Measurements from ENCODE around the gene FCER1G.
A peak's percentile ranks its signal among the peaks of the same experiment; 100 is the strongest.

Gene FCER1G

GRCh38 chr1:161215076-161215475 is at the start of gene FCER1G:
Gene FCER1G (plus strand): TSS chr1:161215295. CDS start chr1:161215322, 27 bp downstream.
- Histone ChIP-seq H3K4me3 (no peak within 1 kb of the TSS), H3K36me3 (replicated peaks) (peaks cover 44% of the 10 kb centered on the region)

GRCh38 chr1:161165742-161166668 is 49.1 kb upstream of the FCER1G start, which contains the start of gene PPOX:
Gene PPOX (plus strand): TSS chr1:161166426. CDS start chr1:161166848, 422 bp downstream.
- Histone ChIP-seq H3K27me3 (ENCODE audit: low read depth) (no peaks in the 10 kb centered on the region), H3K4me1 (peaks cover 7% of the 10 kb centered on the region), H3K9me3 (no peaks in the 10 kb centered on the region), H3K4me3 (peak within 1 kb of the TSS; percentile 53), H3K36me3 (replicated peaks) (peaks cover 37% of the 10 kb centered on the region)
- in situ Hi-C loops (cut with MboI; ENCODE audit: low sequenced_read_pairs): no loop called here
- DNase-seq (ENCODE audit: low spot score in 2 of 2): peak; percentile 97 to 99

More at GRCh38 chr1:161215076-161215475, at the start of gene FCER1G:
- H3K4me1 ChIP-seq: no peaks in the 10 kb centered on the region
- H3K9me3 ChIP-seq: no peaks in the 10 kb centered on the region
- no peaks in the 10 kb centered on the region for H3K27me3 ChIP-seq (ENCODE audit: low read depth)
- no peak for DNase-seq (ENCODE audit: low spot score in 2 of 2)
- in situ Hi-C loops (cut with MboI; ENCODE audit: low sequenced_read_pairs): no loop called here

- no peaks in the 10 kb centered on the region for H3K9me3 ChIP-seq
- in situ Hi-C loops (cut with MboI; ENCODE audit: low sequenced_read_pairs): no loop called here
- peak; percentile 63 to 72 for DNase-seq (ENCODE audit: low spot score in 2 of 2)
- peaks cover 43% of the 10 kb centered on the region for H3K36me3 ChIP-seq (replicated peaks)
- H3K27me3 ChIP-seq (ENCODE audit: low read depth): no peaks in the 10 kb centered on the region
- peak overlapping the region; percentile 53 for H3K4me3 ChIP-seq
- H3K4me1 ChIP-seq: peaks cover 7% of the 10 kb centered on the region
These were observed 48.2 kb upstream of the FCER1G start for GRCh38 chr1:161166669-161167548.

GRCh38 chr1:161168906-161169305 is 46.2 kb upstream of the FCER1G start:
- in situ Hi-C loops (cut with MboI; ENCODE audit: low sequenced_read_pairs): no loop called here
- H3K36me3 ChIP-seq (replicated peaks): peaks cover 55% of the 10 kb centered on the region
- H3K9me3 ChIP-seq: no peaks in the 10 kb centered on the region
- no peak overlapping the region for H3K4me3 ChIP-seq
- H3K27me3 ChIP-seq (ENCODE audit: low read depth): no peaks in the 10 kb centered on the region
- H3K4me1 ChIP-seq: peaks cover 7% of the 10 kb centered on the region
- no peak for DNase-seq (ENCODE audit: low spot score in 2 of 2)

- Histone ChIP-seq H3K9me3 (no peaks in the 10 kb centered on the region), H3K36me3 (replicated peaks) (peaks cover 54% of the 10 kb centered on the region), H3K27me3 (ENCODE audit: low read depth) (no peaks in the 10 kb centered on the region), H3K4me3 (no peak overlapping the region), H3K4me1 (peaks cover 4% of the 10 kb centered on the region; the same call in 1 of the 2 replicates)
- no peak for DNase-seq (ENCODE audit: low spot score in 2 of 2)
- in situ Hi-C loops (cut with MboI; ENCODE audit: low sequenced_read_pairs): no loop called here
These were observed 43.9 kb upstream of the FCER1G start for GRCh38 chr1:161171191-161171590.

GRCh38 chr1:161171696-161172095 is 43.4 kb upstream of the FCER1G start:
- in situ Hi-C loops (cut with MboI; ENCODE audit: low sequenced_read_pairs): no loop called here
- Histone ChIP-seq H3K4me1 (peaks cover 9% of the 10 kb centered on the region), H3K27me3 (ENCODE audit: low read depth) (no peaks in the 10 kb centered on the region), H3K9me3 (no peaks in the 10 kb centered on the region), H3K36me3 (replicated peaks) (peaks cover 54% of the 10 kb centered on the region), H3K4me3 (no peak overlapping the region)
- no peak for DNase-seq (ENCODE audit: low spot score in 2 of 2)

- peaks cover 54% of the 10 kb centered on the region for H3K36me3 ChIP-seq (replicated peaks)
These were observed 42.7 kb upstream of the FCER1G start for GRCh38 chr1:161172349-161172748.

GRCh38 chr1:161172776-161173376 is 42.2 kb upstream of the FCER1G start:
- H3K4me1 ChIP-seq: peaks cover 11% of the 10 kb centered on the region
- H3K9me3 ChIP-seq: no peaks in the 10 kb centered on the region
- H3K27me3 ChIP-seq (ENCODE audit: low read depth): no peaks in the 10 kb centered on the region
- in situ Hi-C loops (cut with MboI; ENCODE audit: low sequenced_read_pairs): no loop called here
- H3K4me3 ChIP-seq: no peak overlapping the region
- peaks cover 52% of the 10 kb centered on the region for H3K36me3 ChIP-seq (replicated peaks)
- no peak for DNase-seq (ENCODE audit: low spot score in 2 of 2)

More at GRCh38 chr1:161172349-161172748, 42.7 kb upstream of the FCER1G start:
- H3K9me3 ChIP-seq: no peaks in the 10 kb centered on the region
- no peaks in the 10 kb centered on the region for H3K27me3 ChIP-seq (ENCODE audit: low read depth)
- DNase-seq (ENCODE audit: low spot score in 2 of 2): no peak
- H3K4me1 ChIP-seq: peaks cover 5% of the 10 kb centered on the region
- no peak overlapping the region for H3K4me3 ChIP-seq
- in situ Hi-C loops (cut with MboI; ENCODE audit: low sequenced_read_pairs): no loop called here

- Histone ChIP-seq H3K27me3 (ENCODE audit: low read depth) (no peaks in the 10 kb centered on the region), H3K36me3 (replicated peaks) (peaks cover 50% of the 10 kb centered on the region), H3K4me1 (peaks cover 14% of the 10 kb centered on the region), H3K9me3 (no peaks in the 10 kb centered on the region), H3K4me3 (no peak overlapping the region)
- in situ Hi-C loops (cut with MboI; ENCODE audit: low sequenced_read_pairs): no loop called here
- DNase-seq (ENCODE audit: low spot score in 2 of 2): no peak
These were observed 41.4 kb upstream of the FCER1G start for GRCh38 chr1:161173711-161174110.

- no peak for DNase-seq (ENCODE audit: low spot score in 2 of 2)
- Histone ChIP-seq H3K4me3 (no peak overlapping the region), H3K27me3 (ENCODE audit: low read depth) (no peaks in the 10 kb centered on the region), H3K9me3 (no peaks in the 10 kb centered on the region), H3K36me3 (replicated peaks) (peaks cover 39% of the 10 kb centered on the region), H3K4me1 (peaks cover 14% of the 10 kb centered on the region)
- in situ Hi-C loops (cut with MboI; ENCODE audit: low sequenced_read_pairs): loop anchor here (25.0 kb wide), 1 partner anchor 562 kb away; the partner anchor contains the start of gene DUSP12
These were observed 40.2 kb upstream of the FCER1G start for GRCh38 chr1:161174911-161175310.

GRCh38 chr1:161175771-161176453 is 39.2 kb upstream of the FCER1G start:
- no peak for DNase-seq (ENCODE audit: low spot score in 2 of 2)
- Histone ChIP-seq H3K36me3 (replicated peaks) (peaks cover 32% of the 10 kb centered on the region), H3K4me1 (peaks cover 14% of the 10 kb centered on the region), H3K27me3 (ENCODE audit: low read depth) (no peaks in the 10 kb centered on the region), H3K9me3 (no peaks in the 10 kb centered on the region), H3K4me3 (peak overlapping the region; percentile 76; the same call in 1 of the 2 replicates)
- in situ Hi-C loops (cut with MboI; ENCODE audit: low sequenced_read_pairs): loop anchor here (25.0 kb wide), 1 partner anchor 561 kb away; the partner anchor contains the start of gene DUSP12

- DNase-seq (ENCODE audit: low spot score in 2 of 2): no peak
- in situ Hi-C loops (cut with MboI; ENCODE audit: low sequenced_read_pairs): loop anchor here (25.0 kb wide), 1 partner anchor 561 kb away; the partner anchor contains the start of gene DUSP12
These were observed 38.5 kb upstream of the FCER1G start for GRCh38 chr1:161176468-161177111.

More at GRCh38 chr1:161176468-161177111, 38.5 kb upstream of the FCER1G start:
- Histone ChIP-seq H3K4me1 (peaks cover 14% of the 10 kb centered on the region), H3K9me3 (no peaks in the 10 kb centered on the region), H3K4me3 (peak overlapping the region; percentile 76), H3K27me3 (ENCODE audit: low read depth) (no peaks in the 10 kb centered on the region), H3K36me3 (replicated peaks) (peaks cover 26% of the 10 kb centered on the region)
